ENCODE results near the gene ARHGEF4.

Gene ARHGEF4, protein sequence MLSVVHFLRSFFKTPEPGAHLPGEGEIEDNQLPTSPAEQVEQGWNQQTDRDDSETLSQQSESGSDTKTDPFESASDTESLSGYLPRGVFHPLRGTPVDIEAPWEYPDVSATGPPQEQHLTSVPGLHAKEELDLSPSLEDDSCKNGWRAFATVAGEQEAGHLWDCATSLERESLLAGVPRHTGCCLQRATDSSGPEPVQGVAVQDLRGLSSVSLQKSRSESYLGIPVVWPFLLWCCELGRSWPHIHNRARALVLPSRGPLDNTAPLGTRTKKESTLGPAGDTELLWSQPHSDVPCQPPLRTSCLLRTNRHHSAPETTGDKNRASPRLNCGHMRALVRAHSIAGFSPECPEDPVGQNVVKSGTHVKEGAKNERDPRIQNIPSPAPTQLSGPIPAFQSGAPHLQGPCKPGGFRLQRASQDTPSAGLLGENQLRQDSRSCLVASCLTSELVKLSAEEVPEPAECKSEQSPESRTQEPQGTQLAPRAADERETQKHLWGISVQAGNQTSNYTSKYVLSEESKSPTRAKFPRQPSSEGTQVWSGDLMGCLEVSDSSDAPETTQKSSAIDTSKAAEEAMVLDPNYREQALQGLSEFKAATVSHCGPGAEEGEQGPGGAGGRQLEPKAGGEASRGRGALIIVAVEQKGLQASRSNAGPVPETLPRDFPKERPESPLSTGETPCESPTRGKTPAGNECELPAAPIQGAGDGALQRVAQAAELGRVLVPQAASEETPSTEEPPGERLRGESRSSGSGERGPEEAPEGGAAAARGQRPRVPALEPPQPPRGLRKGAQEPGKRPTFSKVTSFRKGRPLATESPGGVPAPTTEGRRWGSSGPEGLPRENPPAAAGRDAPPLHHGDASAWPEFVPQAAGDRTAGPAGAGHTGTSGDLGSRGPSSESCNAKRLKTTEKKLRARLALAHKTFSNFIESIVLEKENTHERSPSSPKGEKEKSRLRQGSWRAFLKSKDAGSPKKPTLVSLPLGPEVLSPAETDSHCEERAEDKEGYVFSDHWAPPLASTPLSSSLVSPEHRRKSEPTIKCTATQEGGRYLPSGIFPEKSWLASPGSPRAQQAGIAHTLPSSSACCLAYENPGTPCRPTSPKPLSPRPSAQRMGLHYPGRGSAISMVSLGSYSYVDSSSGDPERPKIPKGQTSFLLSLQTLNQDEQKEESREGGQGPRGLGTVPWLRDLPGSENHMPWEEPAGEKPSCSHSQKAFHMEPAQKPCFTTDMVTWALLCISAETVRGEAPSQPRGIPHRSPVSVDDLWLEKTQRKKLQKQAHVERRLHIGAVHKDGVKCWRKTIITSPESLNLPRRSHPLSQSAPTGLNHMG (N-terminal part only)

DNA sequence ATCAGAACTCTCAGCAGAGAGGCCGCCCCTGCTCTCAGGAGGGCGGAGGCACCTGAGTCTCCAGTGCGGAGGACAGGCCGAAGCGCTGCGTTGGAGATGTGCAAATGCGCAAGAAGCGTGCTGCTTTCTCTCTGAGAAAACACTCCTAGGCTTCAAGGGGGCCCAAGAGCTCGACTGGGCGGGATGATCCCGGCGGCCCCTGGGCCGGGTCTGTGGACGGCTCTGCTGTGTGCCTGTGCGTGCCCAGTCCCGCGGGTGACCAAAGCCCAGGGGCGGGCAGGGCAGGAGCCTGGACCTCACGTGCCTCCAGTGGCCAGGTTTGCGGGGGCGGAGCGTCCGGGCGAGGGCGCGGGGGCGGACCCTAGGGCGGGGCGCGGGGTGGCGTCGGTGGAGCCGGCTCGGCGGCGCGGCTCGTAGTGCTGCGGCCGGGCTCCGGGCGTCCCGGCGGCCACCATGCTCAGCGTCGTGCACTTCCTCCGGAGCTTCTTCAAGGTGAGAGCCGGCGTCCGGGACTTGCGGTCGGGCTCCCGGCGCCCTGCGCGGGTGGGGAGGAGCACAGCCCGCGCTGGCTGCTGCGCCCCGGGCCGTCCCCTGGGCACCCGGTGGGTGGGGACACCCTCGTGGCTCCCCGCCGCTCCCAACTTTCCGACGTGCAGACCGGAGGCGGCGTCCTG is at the start of gene ARHGEF4:
Gene ARHGEF4, plus strand, starts transcription at position 414 of the 674 bp plus-strand sequence. Its CDS starts 40 bp downstream, at position 454.
- DNase-seq (ENCODE audit: low read depth) = no peak

DNA sequence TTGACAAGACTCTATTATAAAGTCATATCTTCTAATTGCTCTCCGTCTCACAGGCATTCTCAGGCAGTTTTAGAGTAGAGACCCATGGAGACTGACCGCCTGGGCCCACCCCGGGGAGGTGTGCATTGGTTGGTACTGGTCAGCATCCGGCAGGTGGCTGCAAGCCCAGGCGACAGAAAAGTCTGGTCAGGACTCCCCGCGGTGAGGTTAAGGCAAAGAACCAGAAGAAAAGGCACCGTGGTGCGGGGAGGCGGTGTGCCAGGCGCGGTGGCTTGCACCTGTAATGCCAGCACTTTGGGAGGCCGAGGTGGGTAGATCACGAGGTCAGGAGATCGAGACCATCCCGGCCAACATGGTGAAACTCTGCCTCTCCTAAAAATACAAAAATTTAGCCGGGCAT is 48.9 kb upstream of the ARHGEF4 start:
- no peak for DNase-seq (ENCODE audit: low read depth)

DNA sequence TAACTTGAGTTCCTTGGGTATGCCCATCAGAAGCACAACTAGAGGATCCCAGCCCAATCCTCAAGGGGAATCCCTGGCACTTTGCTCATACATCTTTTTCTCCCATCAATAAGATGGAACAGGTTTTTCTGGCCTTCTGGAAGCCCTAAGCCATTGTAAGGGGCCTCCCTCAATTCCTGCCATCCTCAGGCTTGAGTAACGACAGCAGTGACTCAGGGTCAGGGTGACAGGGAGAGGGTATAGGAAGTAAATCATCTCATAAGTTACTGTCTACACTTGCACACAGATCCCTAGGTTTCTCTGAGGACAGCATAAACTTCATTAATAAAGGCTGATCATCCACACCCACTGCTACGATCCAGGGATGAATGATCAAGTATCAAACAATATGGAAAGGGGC is 46.4 kb upstream of the ARHGEF4 start:
- DNase-seq (ENCODE audit: low read depth) = no peak

DNA sequence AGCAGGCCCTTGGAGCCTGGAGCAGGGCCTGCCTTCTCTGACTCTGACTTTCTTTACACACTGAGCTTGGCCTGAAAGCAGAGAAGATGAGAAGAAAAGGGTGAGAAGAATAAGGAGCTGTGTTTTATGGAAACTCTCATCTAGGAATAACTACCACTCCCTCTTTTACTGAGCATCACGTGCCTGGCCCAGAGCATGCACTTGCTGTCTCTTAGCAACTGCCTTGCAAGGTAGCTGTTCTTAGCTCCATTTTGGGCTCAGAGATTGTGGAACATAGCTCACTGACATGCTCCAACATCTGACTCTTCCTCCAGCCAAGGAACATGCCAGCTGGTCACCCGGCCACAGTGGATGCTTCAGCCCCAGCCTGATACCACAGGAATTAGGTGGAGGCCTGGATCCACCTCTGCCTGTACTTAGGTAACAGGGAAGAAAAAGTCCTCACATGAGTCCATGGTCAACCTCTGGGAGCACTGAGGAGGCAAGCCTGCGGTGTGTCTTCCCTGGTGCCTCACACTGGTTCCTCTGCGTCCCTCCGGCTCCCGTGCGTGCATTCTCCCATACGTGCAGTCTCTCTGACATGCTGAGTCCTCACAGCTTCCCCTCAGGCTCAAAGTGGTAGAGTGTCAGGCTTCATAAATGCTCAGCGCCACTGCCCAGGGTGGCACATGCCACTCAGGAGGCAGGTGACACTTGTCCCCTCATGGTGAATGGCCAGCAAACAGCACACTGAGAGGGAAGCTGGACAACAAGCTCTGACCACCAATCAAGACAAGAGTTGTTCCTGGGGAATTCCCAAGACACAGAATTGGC is 45.7 kb upstream of the ARHGEF4 start:
- no peak for DNase-seq (ENCODE audit: low read depth)

DNA sequence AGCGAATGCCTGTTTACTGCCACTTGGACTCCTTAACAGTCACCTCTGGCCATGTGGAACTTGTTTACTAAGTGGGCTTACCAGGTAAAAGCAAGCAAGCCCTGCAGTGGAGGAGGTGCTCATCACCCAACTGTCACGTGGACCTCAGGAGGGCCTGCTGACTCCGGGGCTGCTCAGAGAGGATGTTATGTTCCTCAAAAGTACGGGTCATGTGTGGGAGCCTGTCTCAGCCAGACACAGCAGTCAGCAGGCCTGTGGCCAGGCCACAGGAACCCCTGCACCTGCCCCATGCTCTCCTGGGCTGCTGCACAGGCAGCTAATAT is 45.1 kb upstream of the ARHGEF4 start:
- DNase-seq (ENCODE audit: low read depth) = no peak

DNA sequence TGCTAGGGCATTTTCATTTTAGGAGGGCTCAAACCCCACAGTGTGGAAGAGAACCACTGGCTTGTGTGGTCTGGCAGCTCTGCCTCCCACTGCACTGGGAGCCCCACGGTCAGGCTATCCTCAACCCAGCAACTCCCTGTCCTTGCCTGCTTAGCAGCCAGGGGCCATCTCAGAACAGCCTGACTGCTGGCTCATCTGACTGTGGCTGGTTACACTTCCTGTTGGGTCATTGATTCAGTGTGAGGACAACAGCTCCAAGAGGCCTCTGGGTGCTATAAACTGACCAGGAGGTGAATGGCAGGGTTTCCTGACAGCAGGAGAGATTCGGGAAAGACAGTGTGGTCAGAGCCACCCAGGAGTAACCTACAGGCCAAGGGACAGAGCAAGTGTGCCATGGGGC is 41.3 kb upstream of the ARHGEF4 start:
- DNase-seq (ENCODE audit: low read depth) = no peak

DNA sequence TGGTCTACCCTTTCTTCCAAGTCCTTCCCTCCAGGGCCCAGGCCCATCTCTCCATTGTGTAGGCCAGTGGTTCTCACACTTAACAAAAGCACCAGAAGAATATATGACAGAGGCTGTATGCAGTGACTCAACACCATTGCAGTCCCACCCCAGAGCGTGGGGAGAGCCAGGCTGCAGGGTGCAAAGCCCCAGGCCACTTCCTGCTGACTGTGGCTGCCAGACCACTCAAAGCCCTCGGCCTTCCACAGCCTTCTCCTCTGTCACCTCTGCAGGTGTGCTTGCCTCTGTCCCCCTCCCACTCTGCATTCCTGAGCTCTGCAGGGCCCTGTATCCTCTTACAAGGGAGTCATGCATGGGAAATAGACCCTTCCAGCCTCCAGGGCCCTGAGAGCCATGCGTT is 40.4 kb upstream of the ARHGEF4 start:
- no peak for DNase-seq (ENCODE audit: low read depth)

DNA sequence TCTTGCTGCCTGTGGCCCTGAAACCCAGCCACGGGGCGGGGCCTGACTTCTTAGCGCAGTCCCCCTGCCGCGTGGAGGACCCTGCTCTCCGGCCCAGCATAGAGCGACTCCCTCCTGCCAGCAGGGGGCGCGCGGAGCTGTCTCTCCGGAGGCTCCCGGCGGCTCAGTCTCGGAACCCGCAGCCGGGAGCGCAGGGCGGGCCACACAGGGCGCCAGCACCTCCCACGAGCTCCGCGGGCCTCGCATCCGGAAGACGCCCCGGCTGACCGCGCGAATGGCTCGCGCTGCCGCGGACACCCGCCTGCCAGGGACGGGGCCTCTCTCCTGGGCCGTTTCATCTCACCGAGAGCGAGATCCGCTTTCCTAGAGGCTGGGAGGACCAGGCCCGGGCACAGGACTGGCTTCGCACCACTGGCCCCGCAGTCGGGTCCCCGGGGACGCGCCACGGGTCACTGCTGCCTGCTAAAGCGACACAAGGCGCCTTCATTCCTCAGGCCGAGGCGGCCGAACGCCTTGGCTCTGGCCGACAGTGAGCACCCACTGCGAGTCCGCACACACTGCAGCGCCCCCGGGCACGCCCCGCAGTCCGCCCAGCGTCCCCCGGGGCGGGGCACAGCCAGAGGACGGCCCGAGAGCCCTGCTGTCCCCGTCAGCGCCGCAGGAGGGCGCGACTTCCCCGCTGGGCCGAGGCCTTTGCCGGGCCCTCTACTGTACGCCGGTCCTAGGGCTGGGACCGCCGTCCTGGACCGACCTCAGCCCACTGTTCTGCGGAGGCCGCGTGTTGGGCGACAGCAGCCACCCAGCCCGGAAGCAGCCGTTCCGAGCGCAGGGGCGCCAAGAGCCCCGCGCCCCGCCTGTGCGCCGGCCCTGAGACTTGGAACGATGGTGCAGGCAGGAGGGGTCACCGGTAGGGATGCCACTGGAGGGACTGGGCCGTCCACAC is 39.0 kb upstream of the ARHGEF4 start:
- DNase-seq (ENCODE audit: low read depth) = peak; percentile 70

DNA sequence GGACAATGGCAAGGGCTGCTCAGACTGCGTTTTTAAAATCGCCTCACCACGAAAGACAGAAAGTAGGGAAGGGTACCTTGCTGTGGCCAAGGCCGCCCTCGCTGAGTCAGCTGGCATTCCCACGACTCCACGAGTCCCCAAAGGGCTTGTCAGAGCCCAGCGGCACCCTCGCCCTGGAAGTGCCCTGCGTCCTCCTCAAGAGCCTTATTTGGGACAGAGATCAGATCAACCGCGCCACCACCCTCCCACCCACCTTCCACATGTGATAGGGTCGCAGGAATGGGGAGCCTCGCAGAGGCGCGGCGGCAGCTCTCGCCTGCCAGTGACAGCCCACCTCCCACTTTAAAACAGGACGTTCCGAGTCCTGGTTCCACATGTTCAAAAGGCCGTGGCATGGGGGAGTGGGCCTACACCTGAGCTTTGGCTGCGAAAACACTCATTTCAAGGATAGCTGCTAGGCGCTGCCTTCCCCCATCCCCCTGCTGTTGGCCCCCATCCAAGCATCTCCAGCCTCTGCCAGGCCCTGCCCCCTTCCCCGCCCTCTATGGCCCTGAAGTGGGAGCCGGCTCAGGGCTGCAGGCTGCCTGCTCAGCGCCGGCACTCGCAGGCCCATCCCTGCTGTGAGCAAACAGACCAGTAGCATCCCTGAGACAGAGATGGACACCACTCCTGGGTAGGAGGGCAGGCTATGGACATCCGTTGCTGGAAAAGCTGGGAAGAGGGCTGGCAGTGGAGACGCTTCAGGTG is 38.1 kb upstream of the ARHGEF4 start:
- DNase-seq (ENCODE audit: low read depth) = peak; percentile 54

DNA sequence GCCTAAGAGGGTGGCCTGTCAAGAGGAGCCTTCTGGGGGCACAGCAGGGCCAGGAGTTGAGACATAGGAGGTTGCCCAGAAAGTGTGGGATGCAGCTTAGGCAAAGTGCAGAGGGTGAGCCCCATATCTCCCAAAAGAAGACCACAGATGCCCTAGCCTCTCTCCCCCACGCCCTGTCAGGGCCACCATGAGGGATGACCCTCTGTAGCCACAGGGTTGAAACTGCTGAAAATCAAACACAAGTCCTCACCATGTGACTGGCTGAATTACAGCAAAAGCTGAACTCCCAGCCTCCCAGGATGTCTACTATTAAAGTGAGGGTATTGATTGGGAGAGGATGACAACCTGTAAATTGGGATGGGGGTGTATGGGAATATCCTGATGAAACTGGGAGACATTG is 37.4 kb upstream of the ARHGEF4 start:
- no peak for DNase-seq (ENCODE audit: low read depth)

DNA sequence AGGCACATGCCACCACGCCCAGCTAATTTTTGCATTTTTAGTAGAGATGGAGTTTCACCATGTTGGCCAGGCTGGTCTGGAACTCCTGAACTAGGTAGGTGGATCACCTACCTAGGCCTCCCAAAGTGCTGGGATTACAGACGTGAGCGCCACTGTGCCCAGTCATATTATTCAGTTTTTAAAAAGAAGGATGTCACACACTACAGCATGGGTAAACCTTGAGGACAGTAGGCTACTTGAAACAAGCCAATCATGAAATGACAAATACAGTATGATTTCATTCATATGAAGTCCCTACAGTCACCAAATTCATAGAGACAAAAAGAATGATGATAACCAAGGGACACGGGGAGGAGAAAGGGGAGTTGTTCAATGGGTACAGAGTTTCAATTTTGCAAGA is 31.1 kb upstream of the ARHGEF4 start:
- no peak for DNase-seq (ENCODE audit: low read depth)

DNA sequence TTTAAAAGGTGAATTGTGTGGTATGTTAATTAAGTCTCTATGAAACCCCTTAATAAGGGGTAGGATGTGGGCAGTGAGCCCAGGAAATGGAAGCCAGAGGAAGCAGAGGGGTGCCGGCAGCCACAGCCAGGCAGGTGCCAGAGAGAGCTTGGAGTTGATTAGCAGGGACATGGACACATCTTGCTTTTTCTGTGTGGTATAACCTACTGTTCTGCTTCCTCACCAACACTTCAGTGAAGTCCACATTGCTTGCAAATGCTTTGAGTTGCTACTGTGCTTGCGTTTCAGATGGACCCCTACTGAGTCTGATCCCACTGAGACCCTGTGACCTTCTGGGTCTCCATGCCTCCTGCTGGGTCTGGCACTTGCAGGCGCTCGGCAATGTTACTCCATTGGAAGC is 30.3 kb upstream of the ARHGEF4 start:
- DNase-seq (ENCODE audit: low read depth) = no peak

DNA sequence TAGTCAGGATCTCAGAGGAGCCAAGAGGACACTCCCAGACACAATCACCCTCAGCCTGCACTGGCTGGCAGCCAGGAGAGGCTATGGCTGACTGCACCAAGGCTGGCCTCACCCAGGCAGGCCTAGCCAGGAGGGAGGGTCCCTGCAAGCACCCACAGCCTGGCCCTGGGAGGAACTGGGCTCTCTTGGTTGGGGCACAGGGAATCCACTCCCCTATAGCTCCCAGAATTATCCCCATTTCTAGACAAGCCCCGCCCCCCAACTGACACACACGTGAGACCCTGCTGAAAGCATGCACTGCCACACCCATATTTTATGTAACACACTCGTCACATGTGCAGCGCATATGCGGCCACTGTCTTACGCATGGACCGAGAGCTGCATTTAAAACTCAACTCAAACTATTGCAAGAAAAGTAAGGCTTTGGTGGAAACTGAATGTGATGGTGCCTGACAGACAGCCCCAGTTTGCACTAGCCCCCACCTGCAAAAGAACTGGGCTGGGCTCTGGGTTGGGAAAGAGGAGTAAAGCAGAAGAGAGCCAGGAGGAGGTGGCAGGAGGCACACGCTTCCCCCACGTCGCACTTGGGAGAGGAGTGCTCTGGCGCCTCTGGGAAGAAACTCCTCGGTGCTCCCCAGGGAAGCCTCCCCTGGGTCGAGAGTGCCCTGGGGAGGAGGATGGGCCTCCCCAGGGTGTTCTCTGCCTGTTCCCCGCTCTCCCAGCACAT is 28.9 kb upstream of the ARHGEF4 start:
- DNase-seq (ENCODE audit: low read depth) = no peak

DNA sequence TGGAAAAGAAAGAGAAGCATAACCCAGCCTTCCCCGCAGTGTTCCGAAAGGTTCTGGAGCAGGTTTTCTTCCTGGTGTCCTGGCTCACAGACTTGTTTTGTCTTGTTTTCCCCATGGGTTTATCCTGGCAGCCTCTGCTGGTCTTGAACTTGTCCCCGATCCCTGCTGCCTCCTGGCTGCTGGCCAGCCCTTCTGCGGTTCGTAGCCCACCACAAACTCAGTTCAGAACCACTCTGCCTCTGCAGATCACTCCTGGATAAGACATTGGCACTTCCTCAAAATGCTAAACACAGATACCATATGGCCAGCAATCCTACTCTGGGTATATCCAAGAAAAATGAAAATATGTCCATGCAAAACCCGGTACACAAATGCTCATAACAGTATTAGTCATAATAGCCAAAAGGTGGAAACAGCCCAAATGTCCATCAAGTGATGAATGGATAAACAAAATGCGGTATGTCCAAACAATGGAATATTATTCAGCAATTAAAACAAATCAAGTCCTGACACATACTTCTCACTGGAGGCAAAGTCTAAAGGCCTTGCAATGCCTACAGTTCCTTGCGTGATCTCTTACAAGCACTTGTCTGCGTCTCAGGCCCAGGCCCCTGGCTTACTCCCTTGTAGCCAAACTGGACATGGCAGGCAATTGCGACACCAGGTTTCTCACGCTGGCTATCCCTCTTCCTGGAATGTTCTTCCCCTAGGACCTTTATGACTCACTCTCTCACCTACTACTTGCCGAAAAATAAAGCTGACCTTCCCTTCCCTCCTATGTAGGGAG is 28.0 kb upstream of the ARHGEF4 start:
- DNase-seq (ENCODE audit: low read depth) = peak; percentile 77

DNA sequence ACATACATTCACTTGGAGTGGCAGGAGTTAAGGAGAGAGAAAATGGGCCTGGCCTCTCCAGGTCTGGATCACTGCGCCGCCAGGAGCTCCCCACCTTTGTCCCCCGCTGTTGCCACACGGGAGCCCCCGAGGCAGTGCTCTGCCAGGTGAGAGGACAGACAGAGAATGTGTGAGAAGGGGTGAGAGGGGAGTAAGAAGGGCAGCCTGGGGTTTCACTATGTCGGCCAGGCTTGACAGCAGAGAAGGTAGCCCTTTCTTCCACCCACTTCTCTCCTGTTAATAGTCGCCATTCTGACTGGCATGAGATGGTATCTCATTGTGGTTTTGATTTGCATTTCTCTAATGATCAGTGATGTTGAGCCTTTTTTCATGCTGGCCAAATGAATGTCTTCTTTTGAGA is 26.2 kb upstream of the ARHGEF4 start:
- DNase-seq (ENCODE audit: low read depth) = no peak

DNA sequence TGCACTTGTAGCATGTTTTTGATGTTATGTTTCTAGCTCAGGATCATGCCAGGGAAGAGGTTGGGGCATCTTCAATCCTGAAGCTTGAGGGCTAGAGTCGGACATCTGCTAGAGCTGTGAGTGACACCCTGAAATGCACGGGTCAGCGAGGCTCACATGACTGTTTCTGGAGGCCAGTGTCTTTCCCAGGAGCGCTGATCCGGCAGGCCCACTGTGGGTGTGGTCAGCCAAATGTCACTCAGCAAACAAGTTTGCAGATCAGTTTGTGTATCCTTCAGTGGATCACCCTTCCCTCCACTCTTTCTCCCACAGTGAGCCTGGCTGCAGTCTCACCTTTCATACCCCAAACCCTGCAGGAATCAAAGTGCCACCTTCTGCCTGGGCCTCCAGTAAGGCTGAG is 23.0 kb upstream of the ARHGEF4 start:
- DNase-seq (ENCODE audit: low read depth) = no peak

DNA sequence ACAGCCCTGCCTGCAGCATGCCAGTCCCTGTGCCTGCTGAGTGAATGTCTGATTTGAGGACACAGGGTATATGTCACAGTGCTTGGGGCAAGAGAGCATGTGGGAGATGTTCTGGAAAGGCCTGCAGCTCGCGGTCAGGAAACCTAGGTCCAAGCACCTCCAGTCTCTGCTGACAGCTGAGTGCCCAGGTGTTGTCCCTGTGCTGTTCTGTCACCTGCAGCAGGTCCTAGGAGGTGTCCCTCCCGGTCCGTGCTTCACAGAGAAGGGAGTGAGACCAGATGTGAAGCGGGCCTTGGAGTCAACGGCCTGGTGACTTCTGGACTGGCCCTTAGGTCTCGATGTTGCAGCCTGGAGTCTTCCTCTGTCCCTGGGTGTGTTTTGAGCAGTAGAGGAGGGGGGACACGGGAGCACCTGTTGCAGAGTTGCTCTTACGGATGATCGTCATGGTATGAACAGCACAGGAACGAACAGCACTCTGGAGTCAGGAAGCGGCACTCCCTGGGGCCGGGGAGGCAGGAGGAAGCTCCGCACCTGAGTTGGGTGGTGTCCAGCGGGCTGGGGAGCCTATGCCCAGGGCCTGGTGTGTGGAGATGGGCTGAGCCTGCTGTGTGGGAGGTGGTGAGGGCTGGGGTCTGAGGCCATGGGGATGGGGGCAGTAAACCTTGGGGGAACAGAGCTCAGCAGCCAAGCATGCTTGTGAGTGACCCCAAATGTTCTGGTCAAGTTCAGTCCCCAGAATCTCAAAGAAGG is 21.6 kb upstream of the ARHGEF4 start:
- no peak for DNase-seq (ENCODE audit: low read depth)

Measured in amniotic epithelial cell (primary cell).